Stimulated activated naive CD4-positive, alpha-beta T cell (primary cell): ENCODE results near the gene HOXC13.

Experiments used
- DNase-seq, 6 experiments: peaks; one replicate each; lab custom pipeline; 2025; lab: John Stamatoyannopoulos, UW

The HOXC13 gene

DNA sequence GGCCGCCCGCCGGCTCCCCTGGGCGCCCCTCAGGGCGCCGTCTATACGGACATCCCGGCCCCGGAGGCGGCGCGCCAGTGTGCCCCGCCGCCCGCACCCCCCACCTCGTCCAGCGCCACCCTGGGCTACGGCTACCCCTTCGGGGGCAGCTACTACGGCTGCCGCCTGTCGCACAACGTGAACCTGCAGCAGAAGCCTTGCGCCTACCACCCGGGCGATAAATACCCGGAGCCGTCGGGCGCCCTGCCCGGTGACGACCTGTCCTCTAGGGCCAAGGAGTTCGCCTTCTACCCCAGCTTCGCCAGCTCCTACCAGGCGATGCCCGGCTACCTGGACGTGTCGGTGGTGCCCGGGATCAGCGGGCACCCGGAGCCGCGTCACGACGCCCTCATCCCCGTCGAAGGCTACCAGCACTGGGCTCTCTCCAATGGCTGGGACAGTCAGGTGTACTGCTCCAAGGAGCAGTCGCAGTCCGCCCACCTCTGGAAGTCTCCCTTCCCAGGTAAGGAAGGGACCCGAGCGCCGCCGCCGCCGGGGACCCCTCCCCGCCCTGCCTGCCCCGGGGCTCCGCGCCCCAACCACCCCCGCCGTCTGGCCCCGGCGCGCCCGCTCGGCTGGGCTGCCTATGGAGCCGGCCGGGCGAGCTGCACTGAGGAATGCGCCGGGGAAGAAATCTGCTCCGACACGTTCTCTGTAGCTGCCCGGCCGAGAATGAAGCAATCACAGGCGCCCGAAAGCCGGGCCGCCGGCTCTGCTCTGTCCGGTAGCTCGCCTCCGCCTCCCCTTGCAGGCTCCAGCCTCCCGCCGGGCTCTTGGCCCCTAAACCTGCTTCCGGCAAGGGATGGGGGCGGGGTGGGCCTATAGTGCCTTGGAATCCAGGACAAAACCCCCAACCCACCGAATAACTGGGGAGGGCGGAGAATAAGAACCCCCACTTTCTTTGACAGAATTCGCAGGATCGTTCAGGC lies 794 bp downstream of the HOXC13 start:
- no peak for DNase-seq

DNA sequence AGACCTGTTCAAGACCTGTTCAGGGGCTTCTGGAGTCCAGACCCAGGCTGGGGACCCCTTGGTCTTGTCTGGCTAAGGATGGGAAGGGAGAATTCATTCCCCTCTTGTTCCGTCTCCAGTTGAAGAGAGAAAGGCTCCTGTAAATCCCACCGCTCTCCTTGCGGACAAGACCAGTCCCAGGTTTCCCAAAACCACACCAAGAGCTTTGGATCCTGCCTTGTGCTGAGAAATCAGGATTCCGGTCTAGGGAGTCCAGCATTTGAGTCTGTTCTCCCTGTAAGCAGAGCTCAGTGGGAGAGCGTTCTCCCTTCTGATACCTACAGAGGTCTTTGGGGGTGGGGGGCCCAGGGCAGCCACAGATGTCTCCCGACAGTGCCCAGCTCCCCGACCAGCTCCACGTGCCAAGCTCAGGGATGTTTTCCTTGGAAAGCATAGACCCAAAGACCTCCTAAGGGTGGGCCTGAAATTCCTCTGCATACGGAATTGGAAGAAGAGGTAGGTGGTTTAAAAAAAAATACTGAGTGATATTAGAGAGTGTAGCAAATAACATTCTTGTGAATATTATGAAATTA lies 1.9 kb downstream of the HOXC13 start:
- DNase-seq = no peak

DNA sequence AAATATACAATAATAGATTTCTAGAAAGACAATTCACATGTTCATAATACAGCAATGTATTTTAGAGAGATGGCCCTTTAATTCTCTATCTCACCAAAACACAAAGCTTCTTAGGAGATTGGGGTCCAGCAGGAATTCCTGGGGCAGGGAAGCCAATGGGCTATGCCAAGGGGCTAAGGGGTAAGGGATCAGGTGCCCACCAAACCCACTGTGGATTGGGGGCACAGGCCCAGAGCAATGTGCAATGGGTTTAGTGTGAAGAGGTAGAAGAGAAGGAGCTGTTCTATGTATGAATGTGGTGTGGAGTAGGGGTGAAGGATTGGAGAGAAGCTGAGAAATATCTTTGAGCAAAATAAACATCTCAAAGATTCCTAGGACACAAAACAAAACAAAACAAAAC lies 2.6 kb downstream of the HOXC13 start:
- DNase-seq = no peak

DNA sequence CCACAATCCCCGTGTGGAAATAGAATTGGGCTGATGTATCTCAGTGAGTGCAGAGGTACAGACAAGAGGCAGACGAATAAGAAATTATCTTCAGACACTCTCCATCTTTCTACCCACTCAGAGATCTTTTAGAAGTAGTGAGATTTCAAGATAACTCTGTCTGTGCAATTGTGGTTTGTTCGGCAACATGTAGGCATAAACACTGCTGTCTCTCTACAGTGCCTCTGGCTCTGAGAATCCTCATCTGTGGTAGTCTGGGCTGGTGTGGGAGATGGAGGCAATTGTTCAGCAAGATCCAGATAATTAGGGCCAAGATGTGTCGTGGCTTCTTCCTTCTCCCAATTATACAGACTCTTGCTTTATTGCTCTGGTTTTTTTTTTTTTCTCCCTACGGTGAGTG lies 3.1 kb downstream of the HOXC13 start:
- DNase-seq = no peak

DNA sequence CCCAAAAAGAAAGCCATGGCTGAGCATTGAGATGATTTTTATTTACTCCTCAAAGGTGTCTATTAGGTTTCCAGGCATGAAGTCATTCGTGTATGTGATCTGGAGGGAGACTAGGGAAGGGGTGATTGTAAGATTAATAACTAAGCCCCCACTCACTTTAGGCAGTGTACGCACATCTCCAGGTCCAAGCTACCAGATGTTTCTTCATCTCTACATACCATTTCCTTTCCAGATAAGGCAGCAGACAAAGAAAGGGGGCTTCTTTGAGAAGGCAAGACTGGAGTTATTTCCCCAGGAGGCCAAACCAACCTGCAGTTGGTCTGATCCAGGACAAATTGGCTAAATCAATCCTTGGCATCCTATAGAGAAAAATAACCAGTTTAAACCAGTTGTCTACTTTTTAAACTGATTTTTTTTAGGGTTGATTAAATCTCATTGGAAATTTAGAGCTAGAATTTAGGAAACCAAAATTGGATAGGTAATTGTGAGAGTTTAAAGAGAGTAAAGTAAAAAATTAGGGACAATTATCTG lies 3.9 kb downstream of the HOXC13 start:
- DNase-seq = no peak

DNA sequence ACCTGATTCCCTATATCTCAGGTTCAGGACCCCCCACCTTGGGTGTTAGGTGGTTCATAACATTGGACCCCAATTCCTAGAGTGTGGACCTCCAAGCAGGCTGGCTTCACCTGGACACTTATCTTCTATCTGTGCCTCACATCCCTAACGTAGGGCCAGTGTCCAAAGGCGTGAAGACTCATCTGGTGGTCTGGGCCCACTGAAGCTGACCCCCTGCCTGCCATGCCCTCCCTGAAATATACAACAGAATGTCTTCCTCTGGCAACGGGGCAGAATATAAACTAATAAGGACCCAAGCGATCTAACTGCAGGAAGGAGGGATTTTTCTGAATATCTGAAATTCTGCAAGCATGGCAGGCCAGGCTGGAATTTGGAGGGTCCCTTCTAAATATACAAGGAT lies 5.6 kb downstream of the HOXC13 start:
- no peak for DNase-seq

DNA sequence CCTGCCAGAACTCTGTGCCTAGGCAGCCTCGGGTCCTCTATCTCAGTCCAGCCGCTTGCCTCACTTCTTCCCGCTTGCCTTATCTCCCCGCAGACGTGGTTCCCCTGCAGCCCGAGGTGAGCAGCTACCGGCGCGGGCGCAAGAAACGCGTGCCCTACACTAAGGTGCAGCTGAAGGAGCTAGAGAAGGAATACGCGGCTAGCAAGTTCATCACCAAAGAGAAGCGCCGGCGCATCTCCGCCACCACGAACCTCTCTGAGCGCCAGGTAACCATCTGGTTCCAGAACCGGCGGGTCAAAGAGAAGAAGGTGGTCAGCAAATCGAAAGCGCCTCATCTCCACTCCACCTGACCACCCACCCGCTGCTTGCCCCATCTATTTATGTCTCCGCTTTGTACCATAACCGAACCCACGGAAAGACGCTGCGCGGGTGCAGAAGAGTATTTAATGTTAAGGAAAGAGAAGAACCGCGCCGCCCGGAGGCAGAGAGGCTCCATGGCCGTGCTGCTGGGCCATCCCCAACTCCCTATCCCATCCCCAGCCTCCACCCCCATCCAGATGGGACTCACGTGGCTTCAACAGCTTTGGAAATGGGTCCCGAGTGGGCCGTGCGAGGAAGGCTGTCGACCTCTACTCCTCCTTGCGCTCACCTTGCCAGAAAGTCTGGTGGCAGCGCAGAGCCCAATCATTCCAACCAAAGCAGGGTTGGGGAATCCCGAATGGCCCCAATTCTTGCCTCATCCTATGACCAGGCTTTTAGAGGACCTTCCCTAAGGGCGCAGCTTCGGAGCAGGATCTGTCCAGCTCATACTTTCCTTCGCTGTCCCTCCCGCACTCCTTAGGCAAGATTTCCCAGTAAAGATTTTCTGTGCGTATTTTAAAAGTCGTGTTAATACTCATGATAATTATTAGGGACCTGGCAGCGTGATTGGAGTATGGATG lies 6.5 kb downstream of the HOXC13 start:
- DNase-seq = no peak

DNA sequence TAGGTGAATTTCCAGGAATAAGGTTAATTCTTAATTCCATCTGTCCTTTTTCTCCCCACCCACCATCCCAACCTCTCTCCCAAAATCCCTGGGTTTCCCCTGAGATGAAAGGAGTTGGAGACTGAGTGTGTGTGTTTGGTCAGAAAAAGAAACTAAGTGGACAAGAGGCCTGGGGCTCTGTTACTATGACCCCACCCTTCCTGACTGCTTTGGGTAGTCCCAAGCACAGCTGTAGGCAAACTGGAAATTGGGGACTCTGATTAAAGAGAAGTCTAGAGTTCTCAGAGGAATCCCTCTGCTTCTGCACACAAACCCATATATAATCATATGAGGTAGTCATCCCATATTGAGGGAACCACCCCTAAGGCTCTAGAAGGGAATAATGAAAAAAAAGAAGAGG lies 9.1 kb downstream of the HOXC13 start:
- DNase-seq = no peak

DNA sequence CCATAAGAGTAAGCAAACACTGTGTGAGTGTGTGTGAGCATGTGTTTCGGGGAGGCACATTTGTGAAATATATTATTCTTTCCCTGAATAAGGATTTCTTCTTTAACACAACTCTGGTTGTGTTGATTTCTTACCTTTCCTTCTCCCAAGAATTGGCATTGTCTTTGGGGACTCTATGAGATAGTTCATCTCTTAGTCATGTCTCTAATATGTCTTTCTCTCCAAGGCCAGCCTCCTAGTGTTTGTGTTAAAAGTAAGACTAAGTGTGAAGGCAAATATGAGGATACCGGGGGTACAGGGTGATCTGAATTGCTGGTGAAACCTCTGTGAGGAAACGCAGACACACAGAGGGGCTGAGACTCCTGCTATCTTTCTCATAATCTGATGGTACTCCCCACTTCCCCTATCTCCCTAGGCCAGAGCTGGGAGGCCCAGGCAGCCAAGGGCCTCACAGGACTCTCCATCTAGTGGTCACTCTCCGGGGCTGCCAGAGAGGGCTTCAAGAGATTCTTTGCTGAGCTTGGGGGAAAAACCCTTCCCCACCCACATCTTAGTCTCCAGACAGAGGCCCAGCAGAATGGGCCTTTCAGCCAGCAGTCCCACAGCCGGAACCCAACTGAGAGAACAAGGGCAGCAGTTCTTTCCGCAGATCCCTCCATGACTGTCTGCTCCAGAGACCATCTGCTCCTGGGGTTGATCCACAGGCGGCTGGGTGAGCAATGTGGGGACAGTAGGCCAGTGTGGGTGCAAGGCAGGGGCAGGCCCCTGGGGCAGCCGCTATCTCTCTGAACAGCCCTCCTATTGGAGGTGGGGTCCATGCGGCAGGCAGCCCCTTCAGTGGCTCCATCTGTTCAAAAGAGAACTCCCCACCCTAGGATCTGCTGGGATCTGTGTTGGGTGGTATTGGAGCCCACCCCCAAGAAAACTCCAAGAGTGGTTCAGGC lies 10.3 kb downstream of the HOXC13 start:
- DNase-seq = no peak

DNA sequence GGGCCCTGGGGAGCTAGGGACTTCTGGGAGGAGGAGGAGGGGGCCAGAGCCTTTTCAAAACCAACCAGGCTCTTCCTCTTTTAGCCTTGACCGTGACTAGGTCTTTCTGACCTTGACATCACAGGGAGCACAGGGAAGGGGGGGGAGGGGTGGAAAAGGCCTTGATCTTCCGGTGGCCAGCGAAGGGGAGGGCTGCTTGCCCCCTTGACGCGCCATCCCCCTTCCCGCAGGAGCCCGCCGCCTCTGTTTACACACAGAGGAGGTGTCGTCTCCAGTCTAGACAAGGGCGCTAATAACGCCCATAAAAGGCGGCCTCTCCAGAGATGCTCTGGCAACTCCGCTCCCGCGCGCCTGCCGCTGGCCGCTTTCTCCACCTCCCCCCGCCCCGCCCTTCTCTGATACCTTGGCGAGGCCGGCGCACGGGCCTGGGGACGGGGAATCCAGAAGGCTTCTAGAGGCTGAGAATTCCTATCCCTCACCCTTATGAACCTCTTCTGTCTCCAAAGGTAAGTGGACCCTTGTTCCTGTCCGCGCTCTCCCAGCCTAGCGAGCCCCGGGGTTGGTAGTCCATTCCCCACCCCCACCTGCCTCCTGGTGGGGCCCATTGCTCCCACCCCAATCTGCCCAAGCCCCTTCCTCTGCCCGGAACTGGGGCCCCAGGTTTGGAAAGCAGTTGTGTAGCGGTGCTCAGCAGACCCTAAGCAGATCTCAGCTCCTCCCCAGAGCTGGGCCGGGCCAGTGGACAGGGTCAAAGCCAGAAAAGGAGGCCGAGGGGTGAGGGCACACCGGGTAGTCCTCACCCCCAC lies 11.2 kb downstream of the HOXC13 start:
- DNase-seq = no peak

DNA sequence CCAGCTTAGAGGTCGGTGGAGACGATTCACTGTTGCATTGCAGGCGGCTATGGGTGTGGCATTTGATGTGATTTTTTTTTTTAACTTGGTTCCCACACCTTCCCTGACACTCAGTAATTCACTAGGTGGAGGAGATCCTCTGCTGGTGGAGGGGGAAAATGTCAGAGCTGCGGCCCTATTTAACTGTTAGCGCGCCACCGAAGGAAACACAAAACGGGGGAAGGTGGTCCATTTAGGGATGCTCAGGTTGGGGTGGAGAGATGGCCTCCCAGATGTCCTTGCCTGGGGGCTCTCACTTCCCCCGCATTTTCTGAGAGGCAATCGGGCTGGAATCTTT lies 11.8 kb downstream of the HOXC13 start:
- no peak for DNase-seq

DNA sequence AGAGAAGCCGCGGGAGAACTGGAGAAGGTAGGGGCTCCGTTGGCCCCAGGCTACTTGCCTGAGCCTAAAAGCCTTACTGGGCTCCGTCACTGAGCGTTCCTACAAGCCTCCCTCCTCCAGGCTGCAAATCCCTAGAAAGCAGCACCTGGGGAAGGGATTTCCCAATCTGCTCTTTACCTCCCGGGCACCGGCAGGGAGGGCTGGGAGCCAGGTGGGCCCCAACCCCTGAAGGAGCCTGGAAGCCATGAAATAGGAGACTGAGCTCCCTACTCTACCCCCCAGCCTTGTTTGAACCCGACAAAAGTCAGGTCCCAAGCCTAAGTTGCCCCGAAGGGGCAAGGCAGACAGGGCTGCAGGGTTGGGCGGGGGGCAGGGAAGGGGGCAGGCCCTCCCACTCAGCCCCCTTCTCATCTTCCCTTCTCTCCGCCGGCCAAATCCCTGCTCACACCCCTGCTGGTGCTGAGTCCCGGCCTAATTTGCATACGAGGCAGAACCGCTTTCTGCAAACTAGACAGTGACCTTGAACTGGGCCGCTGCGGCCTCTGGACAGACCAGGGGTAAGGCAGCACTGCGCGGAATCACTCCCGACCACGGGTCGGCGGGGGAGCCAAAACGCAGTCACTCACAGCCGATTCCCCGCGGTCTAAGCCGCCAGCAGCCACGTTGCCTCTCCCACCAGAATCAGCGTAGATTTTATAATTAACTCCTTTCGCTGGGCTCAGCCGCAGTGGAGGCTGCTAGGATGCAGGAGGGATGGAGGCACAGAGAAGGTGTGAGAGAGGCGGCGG lies 12.4 kb downstream of the HOXC13 start:
- peak in 1 of 6 experiments; percentile 34 for DNase-seq

DNA sequence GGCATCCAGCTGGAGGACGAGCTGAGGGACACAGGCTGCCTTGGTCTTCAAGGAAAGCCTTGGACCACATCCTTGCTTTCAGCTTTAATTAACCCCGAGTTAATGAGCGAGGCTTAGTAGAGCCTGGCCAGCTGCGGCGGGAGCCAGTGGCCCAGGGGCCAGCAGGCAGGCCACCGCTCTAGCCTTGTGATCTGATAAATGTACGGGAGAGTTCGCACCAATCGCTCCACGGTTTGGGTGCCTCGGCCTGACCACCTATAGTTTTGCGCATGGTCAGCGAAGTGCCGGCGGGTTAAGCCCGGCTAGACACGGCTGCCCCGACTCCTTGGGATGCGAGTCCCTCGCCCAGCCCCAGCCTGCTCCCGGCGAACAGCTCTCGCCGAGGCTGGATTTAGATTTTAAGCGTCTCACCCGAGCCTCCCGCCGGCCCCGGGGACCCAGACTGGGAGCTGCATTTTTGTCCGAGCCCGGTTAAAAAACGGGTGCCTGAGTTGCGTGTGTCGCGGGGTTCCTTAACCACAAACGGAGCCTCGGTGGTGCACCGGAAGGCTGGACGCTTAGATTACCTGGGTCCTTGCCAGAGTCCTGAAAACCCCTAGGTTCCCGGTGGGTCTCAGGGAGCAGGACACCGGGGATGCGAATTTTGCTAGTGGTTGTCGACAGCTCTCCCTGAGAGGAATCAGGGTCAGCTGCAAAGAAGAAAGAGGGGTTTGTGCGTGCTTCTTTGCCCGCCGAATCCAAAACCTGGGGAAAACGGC lies 13.1 kb downstream of the HOXC13 start:
- peak in 1 of 6 experiments; percentile 46 for DNase-seq

DNA sequence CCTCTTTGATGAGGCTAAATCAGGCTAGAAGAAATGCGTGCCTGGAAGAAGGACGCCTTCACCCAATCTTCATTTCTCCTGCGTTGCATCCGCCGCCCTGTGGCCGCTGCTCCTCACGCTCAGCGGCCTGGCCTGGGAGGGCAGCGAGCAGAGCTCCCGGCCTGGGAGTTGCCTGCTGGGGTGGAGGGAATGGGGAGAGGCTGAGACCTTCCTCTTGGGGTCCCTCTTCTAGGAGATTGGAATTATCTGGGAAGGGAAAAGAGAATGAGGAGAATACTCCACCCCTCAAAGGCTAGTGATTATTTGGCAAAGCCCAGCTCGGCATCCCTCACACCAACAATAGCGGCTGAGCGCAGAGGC lies 13.7 kb downstream of the HOXC13 start:
- peak in 1 of 6 experiments; percentile 50 for DNase-seq

DNA sequence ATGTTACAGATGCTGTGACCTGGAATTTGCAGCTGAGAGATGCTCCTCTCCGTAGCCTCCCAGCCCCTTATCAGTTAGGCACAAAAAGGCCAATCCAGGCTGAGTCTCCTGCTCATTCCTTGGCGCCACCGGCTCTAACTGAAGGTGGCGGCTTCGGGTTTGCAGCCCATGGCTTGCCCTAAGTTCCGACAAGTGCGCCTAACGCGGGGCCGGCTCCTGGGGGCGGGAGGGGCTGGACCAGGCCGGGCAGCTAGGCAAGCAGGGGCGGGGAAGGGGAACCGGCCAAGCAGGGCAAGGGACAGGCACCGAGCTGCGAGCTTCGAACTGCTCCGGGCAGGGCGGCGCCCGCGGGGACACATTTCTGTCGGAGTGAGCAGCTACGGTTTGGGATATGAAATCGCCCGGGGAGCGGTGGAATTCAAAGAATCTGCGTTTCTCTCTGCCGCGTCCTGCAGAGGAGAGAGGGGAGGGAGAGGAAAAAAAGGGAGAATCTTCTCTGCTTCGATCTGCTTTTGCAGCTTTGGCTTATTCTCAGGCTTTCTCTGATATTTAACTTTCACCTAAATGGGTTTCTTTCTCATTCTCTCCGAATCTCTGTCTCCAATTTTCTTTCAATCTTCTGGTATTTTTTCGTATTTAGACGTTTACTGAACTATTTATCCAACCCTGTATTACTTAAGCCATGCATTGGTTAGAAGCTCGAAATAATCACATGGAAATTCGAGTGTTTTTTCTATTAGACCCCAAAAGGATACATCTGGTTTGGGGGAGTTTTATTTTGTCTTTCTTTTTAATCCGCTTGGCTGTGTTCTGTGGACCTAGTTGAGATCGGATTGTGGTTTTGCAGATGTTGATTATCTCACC lies 14.5 kb downstream of the HOXC13 start:
- DNase-seq = peak in 1 of 6 experiments; percentile 46

DNA sequence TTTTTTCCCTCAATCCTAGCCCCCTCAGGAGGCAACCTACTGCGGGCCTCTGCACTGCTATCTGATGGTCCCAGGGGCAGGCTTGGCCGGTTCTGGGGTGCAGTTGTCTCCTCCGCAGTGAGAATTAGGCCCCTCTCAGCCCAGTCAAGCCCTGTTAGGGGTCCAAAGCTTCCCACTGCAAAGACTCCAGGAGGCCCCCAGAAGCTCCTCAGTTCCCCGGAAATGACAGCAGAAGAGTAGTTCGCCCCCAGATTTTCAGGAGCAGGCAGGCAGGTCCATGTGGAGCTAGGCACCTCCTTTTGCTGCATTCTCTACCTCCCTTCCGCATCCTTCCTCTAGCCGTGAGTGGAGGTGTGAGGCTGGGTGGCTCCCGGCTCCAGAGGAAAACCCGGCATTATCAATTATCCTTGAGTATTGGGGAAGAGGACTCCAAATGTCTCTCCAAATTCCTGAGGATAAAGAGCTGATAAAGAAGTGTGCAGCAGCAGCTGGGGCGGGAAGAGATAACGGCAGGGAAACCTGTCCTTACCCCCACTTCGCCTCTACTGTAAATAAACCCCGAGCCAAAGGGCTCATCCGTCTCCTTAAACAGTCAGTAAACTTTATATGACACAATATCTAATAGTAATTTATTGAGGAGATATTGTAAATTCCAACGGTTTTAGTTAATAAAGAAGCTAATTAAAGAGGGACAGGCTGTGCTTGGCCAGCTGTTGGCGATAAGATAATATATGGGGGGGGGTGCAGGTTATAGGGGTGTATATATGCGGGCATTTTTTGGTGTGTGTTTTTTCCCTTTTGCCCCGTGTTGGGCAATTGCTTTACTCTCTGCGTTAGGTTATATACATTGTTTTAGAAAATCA lies 15.4 kb downstream of the HOXC13 start:
- DNase-seq = no peak

DNA sequence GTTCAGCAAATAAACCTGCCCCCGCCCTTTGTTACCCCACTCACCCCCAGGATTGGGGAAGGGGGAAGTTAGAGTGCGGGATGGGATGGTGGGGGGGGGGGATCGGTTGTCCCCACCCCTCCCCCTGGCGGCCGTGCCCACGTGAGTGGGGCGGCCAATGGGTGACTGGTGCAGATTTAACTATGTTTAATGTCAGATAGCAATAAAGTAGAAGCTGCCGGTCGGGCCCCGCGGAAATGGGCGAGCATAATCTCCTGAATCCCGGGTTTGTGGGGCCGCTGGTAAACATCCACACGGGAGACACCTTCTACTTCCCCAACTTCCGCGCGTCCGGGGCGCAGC lies 16.0 kb downstream of the HOXC13 start, which contains the start of gene HOXC12:
HOXC12 (plus strand) TSS at position 210 of the 342 bp plus-strand sequence; CDS start at position 237, 27 bp downstream.
- DNase-seq = no peak
